Measurements from ENCODE around the gene EPS8L1. TPM values are rescaled to one million over a fixed set of nuclear protein-coding genes. Genes with fewer than 3 reads are reported as not detected.

Gene EPS8L1
- total RNA-seq, 1 donor from 2014 or later: 180 TPM

DNA sequence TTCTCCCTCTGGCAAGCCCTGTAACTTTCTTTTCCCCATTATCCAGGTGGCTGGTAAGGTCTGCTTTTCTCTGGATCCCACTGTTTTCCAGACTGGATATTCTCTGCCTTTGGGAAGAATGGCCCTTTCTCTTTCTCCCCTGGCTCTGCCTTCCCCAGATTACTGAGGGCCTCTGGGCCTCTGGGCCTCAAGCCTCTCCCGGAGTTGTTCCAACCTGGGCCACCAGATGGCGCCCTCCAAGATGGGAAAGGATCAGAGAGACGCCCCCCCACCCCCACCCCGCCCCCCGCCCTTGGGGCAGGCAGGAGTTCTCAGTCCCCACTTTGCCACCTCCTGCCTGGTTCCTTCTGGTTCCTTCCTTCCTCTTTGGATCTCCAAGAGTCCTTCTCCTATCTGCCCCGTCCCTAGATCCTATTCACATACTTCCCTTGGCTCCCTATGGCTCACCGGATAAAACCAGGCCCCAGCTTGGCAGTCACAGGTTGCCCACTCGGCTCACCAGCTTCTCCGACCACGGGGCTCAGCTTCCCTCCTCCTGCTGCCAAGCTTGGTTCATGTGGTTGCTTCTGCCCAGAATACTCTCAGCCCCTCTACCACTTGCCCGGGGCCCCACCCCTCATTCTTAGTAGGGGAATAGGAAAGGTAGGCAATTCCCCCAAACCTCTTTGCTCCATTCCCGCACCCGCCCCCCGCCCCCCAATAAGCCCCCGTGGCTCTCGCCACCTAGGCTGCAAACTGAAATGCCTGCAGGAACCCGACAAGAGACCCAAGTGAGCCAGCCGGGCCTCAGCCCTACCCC is 13.1 kb downstream of the EPS8L1 start:
- no peaks in the 10 kb centered on the region for H3K9me3 ChIP-seq
- H3K36me3 ChIP-seq: peaks cover 4 to 33% of the 10 kb centered on the region in 2 donors
- intact Hi-C loops (cut with DNase I): no loop called here
- DNase-seq (ENCODE audit: extremely low spot score in 2 of 2): no peak
- peak overlapping the region; percentile 37 for H3K27ac ChIP-seq
- no peak overlapping the region for H3K4me3 ChIP-seq
- H3K4me1 ChIP-seq: peaks cover 28% of the 10 kb centered on the region
- H3K27me3 ChIP-seq: no peaks in the 10 kb centered on the region
- TF ChIP-seq POLR2A (IDR thresholded peaks at IDR 0.05): no peak
- TF ChIP-seq CTCF (IDR thresholded peaks at IDR 0.05): peak in 1 of 3 experiments; percentile 54

GRCh38 chr19:55089342-55089944 is 13.8 kb downstream of the EPS8L1 start:
- TF ChIP-seq POLR2A (IDR thresholded peaks at IDR 0.05): no peak
- no peak for TF ChIP-seq POLR2AphosphoS5 (IDR thresholded peaks at IDR 0.05; ENCODE audit: insufficient read depth in 1 of 2, low read depth in 1 of 2)
- TF ChIP-seq CTCF (IDR thresholded peaks at IDR 0.05): no peak
- Histone ChIP-seq H3K9me3 (no peaks in the 10 kb centered on the region), H3K4me1 (peaks cover 28% of the 10 kb centered on the region), H3K27ac (no peak overlapping the region), H3K4me3 (no peak overlapping the region), H3K36me3 (peaks cover 4 to 36% of the 10 kb centered on the region in 2 donors), H3K27me3 (no peaks in the 10 kb centered on the region)
- DNase-seq (ENCODE audit: extremely low spot score in 2 of 2): no peak
- intact Hi-C loops (cut with DNase I): no loop called here

- Histone ChIP-seq H3K4me1 (peaks cover 28% of the 10 kb centered on the region), H3K9me3 (no peaks in the 10 kb centered on the region), H3K27ac (no peak overlapping the region), H3K4me3 (no peak overlapping the region), H3K36me3 (peaks cover 4 to 48% of the 10 kb centered on the region in 2 donors), H3K27me3 (no peaks in the 10 kb centered on the region)
- TF ChIP-seq POLR2A (IDR thresholded peaks at IDR 0.05) (no peak), CTCF (IDR thresholded peaks at IDR 0.05) (no peak), POLR2AphosphoS5 (IDR thresholded peaks at IDR 0.05; ENCODE audit: insufficient read depth in 1 of 2, low read depth in 1 of 2) (no peak)
- DNase-seq (ENCODE audit: extremely low spot score in 2 of 2): no peak
- intact Hi-C loops (cut with DNase I): no loop called here
Observed at GRCh38 chr19:55090564-55090963, 14.9 kb downstream of the EPS8L1 start.

DNA sequence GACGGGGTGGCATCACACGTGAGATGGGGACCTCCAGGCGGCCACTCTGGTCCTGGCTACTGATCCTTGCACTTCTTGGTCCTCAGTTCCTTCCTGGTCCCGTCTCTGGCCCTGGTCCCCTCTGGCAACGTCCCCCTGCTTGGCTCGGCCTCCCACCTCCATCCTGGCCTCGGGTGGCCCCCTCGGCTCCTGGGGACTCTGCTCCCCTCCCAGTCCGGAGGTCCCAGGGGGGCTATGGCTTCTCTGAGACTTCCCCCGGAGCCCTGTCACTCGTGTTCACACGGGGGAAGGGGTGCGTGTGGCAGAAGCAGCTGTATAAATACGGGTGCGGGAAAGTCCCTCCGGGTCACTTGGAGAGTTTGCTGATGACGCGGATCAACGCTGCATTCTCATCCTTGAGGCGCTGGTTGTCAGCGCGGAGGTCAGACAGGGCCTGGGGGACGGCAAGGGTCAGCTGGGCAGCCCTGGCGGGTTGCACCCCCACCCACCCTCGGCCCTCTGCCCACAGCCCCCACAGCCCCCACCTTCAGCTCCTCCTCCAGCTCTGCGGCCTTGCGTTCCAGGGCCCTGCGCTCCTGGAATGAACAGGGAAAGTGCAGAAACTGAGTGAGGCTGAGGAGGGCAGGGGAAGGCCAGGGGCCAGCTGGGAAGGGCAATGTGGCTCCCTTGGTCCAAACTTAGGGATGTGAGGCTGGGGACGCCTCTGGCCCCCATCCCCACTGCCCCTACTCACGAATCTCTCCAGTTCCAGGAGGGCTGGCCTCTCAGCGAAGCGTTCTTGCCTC is 15.6 kb downstream of the EPS8L1 start:
- Histone ChIP-seq H3K27me3 (no peaks in the 10 kb centered on the region), H3K4me3 (no peak overlapping the region), H3K36me3 (peaks cover 4 to 51% of the 10 kb centered on the region in 2 donors), H3K9me3 (no peaks in the 10 kb centered on the region), H3K4me1 (peaks cover 25% of the 10 kb centered on the region), H3K27ac (no peak overlapping the region)
- no peak for TF ChIP-seq CTCF (IDR thresholded peaks at IDR 0.05)
- TF ChIP-seq POLR2A (IDR thresholded peaks at IDR 0.05): no peak
- TF ChIP-seq POLR2AphosphoS5 (IDR thresholded peaks at IDR 0.05; ENCODE audit: insufficient read depth in 1 of 2, low read depth in 1 of 2): no peak
- intact Hi-C loops (cut with DNase I): no loop called here
- DNase-seq (ENCODE audit: extremely low spot score in 2 of 2): no peak
